B cell (primary cell): ENCODE results near the gene CLEC1A. TPM values are rescaled to one million over a fixed set of nuclear protein-coding genes. Genes with fewer than 3 reads are reported as not detected.

Experiments
- ATAC-seq: fragments of 200-7000 bp; cut with Tn5 transposase; one replicate; pipeline ENCODE4 v1.10.0; 2021; ENCODE audit warnings: low read depth, mild to moderate bottlenecking, moderate number of reproducible peaks, moderate library complexity
- CTCF ChIA-PET: fragments of 350-600 bp; sonication (Branson Sonifier 250); formaldehyde crosslinking; loops from one replicate; lab custom pipeline; 2021; ENCODE audit warnings: antibody characterized with exemption, inconsistent platforms; lab: Charles Lee
- POLR2A ChIA-PET: fragments of 350-600 bp; sonication (Branson Sonifier 250); formaldehyde crosslinking; loops from one replicate; lab custom pipeline; 2021; ENCODE audit warnings: antibody characterized with exemption; lab: Charles Lee
- DNase-seq: peaks from one replicate; pipeline ENCODE4 v3.0.0; 2013
- H2AFZ ChIP-seq: 2 replicates; pipeline ENCODE4 v1.6.1; 2012; ENCODE audit warnings: mild to moderate bottlenecking, low read depth, low read length; ENCODE audit not compliant: insufficient read depth, poor library complexity, severe bottlenecking
- H3K27ac ChIP-seq, 2 donors: 1 replicate in 1 of 2; 2 replicates in 1 of 2; pipeline ENCODE4 v1.5.1; 2012 to 2013; ENCODE audit warnings: low read length in 2 of 2, mild to moderate bottlenecking in 2 of 2, moderate library complexity in 1 of 2
- H3K27me3 ChIP-seq, 4 experiments: fragments of 200-600 bp in 1 of 4; sonication (generic) in 1 of 4; replicated peaks in 1 of 4; 1 replicate in 2 of 4; 2 replicates in 2 of 4; pipeline versions ENCODE4 v1.6.1 to v1.7.0; 2013 to 2016; ENCODE audit warnings: low read length in 3 of 4, mild to moderate bottlenecking in 2 of 4, mixed read lengths in 1 of 4, moderate library complexity in 1 of 4; ENCODE audit not compliant: insufficient read depth in 4 of 4, control insufficient read depth in 3 of 4; ENCODE audit errors: control extremely low read depth in 1 of 4
- H3K36me3 ChIP-seq, 2 experiments: replicated peaks in 1 of 2; 1 replicate in 1 of 2; 2 replicates in 1 of 2; pipeline versions ENCODE4 v1.6.1 to v1.7.1; 2013; ENCODE audit warnings: low read length in 1 of 2; ENCODE audit not compliant: insufficient read depth in 2 of 2, control insufficient read depth in 1 of 2; ENCODE audit errors: control extremely low read depth in 1 of 2, extremely low read depth in 1 of 2
- H3K4me1 ChIP-seq, 2 donors: fragments of 200-600 bp in 1 of 2; sonication (generic) in 1 of 2; 1 replicate in 1 of 2; 2 replicates in 1 of 2; pipeline versions ENCODE4 v1.5.1 to v1.6.1; 2013 to 2017; ENCODE audit warnings: low read length in 2 of 2; ENCODE audit not compliant: control insufficient read depth in 2 of 2, insufficient read depth in 2 of 2
- H3K4me2 ChIP-seq: replicated peaks from 2 replicates; pipeline ENCODE3; 2012; ENCODE audit warnings: mild to moderate bottlenecking, low read depth, low read length; ENCODE audit not compliant: poor library complexity, severe bottlenecking
- H3K4me3 ChIP-seq, 5 experiments: fragments of 200-600 bp in 1 of 5; sonication (generic) in 1 of 5; 1 replicate in 3 of 5; 2 replicates in 2 of 5; pipeline versions ENCODE4 v1.5.1 to v1.7.0; 2011 to 2016; ENCODE audit warnings: low read length in 4 of 5, mild to moderate bottlenecking in 4 of 5, low read depth in 2 of 5, control low read depth in 1 of 5, moderate library complexity in 1 of 5; ENCODE audit not compliant: insufficient read depth in 1 of 5; ENCODE audit errors: control extremely low read depth in 1 of 5, extremely low read depth in 1 of 5
- H3K79me2 ChIP-seq: fragments of 200-600 bp; sonication (generic); one replicate; pipeline ENCODE4 v1.6.0; 2016; ENCODE audit warnings: low read length; ENCODE audit not compliant: control insufficient read depth, insufficient read depth
- H3K9ac ChIP-seq: fragments of 200-600 bp; sonication (generic); 2 replicates; pipeline ENCODE4 v1.6.1; 2017; ENCODE audit warnings: mild to moderate bottlenecking, low read length, moderate library complexity
- H3K9me3 ChIP-seq, 3 donors: one replicate each; pipeline versions ENCODE4 v1.6.1 to v1.7.1; 2013; ENCODE audit warnings: low read length in 2 of 3; ENCODE audit not compliant: control insufficient read depth in 2 of 3, insufficient read depth in 1 of 3; ENCODE audit errors: control extremely low read depth in 1 of 3
- H4K20me1 ChIP-seq: 2 replicates; pipeline ENCODE4 v1.6.0; 2012; ENCODE audit warnings: mild to moderate bottlenecking, low read length; ENCODE audit not compliant: insufficient read depth, control insufficient read depth, poor library complexity, severe bottlenecking
- H3K27ac Mint-ChIP-seq: one replicate; pipeline ENCODE4 v1.8.0; 2021; ENCODE audit warnings: mixed read lengths
- H3K27me3 Mint-ChIP-seq: one replicate; pipeline ENCODE4 v1.8.0; 2021; ENCODE audit warnings: mixed read lengths
- H3K4me1 Mint-ChIP-seq: one replicate; pipeline ENCODE4 v1.8.0; 2021; ENCODE audit warnings: mixed read lengths
- H3K4me3 Mint-ChIP-seq: one replicate; pipeline ENCODE4 v1.8.0; 2021; ENCODE audit warnings: mixed read lengths
- H3K9me3 Mint-ChIP-seq: one replicate; pipeline ENCODE4 v1.8.0; 2022; ENCODE audit warnings: mixed read lengths; ENCODE audit not compliant: insufficient read depth
- CTCF ChIP-seq: fragments of 200-600 bp; IDR thresholded peaks from one replicate; pipeline ENCODE4 v1.8.0; 2022; ENCODE audit warnings: antibody characterized with exemption, mild to moderate bottlenecking
- EZH2 ChIP-seq: IDR thresholded peaks from 2 replicates; pipeline ENCODE4 v1.6.1; 2012; ENCODE audit warnings: borderline replicate concordance, low read depth, mild to moderate bottlenecking, moderate library complexity, low read length; ENCODE audit not compliant: insufficient read depth, poor library complexity, severe bottlenecking
- WGBS: methylation state at CpG from one replicate; pipeline ENCODE4 v1.1.5; 2013; ENCODE audit warnings: missing lambda C conversion rate; ENCODE audit not compliant: insufficient coverage; 5-methylcytosine and 5-hydroxymethylcytosine counted together
- intact Hi-C: fragments of 100-400 bp; cut with micrococcal nuclease; formaldehyde crosslinking; loops from one replicate; pipeline ENCODE4 v1.10.0; 2022
- polyA plus RNA-seq: library from polyadenylated mRNA; depleted of rRNA; stranded (reverse); fragments of >200 nt; gene quantifications from 2 replicates; pipeline ENCODE4 v1.2.3, GENCODE V29; 2012
- total RNA-seq, 2 donors: library from RNA; stranded (reverse); fragments of 120-200 nt in 1 of 2; gene quantifications; 1 replicate in 1 of 2; 2 replicates in 1 of 2; pipeline versions ENCODE4 v1.2.3 to v1.2.4, GENCODE V29; 2013 to 2022

CLEC1A gene
- total and polyA plus RNA-seq, 2 donors (not counting 1 experiment from before 2014, with no cell fraction given) = 0.10 TPM; not detected in 1

- H3K4me2 ChIP-seq = no peak overlapping the region
- TF ChIP-seq EZH2 (no peak), CTCF (no peak)
- POLR2A ChIA-PET = no interaction called here
- DNase-seq = no peak
- H3K9me3 Mint-ChIP-seq = no peaks in the 10 kb centered on the region
- H3K27ac Mint-ChIP-seq = no peak overlapping the region
- H3K4me1 Mint-ChIP-seq = peaks cover 2% of the 10 kb centered on the region
- no peak for ATAC-seq
- no peaks in the 10 kb centered on the region for H3K79me2 ChIP-seq
- no peak overlapping the region for H3K9ac ChIP-seq
- CTCF ChIA-PET = interaction anchor here (0.9 to 1.5 kb wide), 8 partner anchors 9 to 392 kb away, joined by 3 to 4 read pairs (median 3); no protein-coding TSS in a partner anchor
- H3K27ac ChIP-seq = no peak overlapping the region
- H2AFZ ChIP-seq = no peak overlapping the region
- H3K27me3 ChIP-seq = peaks cover 0 to 18% (median 5%) of the 10 kb centered on the region in 4 experiments
- no peaks in the 10 kb centered on the region for H3K4me1 ChIP-seq
- intact Hi-C loops = loop anchor here (5.0 kb wide), 1 partner anchor 811 kb away; no protein-coding TSS in a partner anchor
- no peaks in the 10 kb centered on the region for H4K20me1 ChIP-seq
- H3K36me3 ChIP-seq = no peaks in the 10 kb centered on the region
- peaks cover 0 to 6% (median 0%) of the 10 kb centered on the region in 3 donors for H3K9me3 ChIP-seq
- H3K4me3 ChIP-seq = no peak overlapping the region
- peaks cover 23% of the 10 kb centered on the region for H3K27me3 Mint-ChIP-seq
- WGBS = 0% methylated on average over 1 of the region's 1 CpG
- no peak overlapping the region for H3K4me3 Mint-ChIP-seq
Measured at GRCh38 chr12:10142976-10143589, 44.3 kb upstream of the CLEC1A start.

DNA sequence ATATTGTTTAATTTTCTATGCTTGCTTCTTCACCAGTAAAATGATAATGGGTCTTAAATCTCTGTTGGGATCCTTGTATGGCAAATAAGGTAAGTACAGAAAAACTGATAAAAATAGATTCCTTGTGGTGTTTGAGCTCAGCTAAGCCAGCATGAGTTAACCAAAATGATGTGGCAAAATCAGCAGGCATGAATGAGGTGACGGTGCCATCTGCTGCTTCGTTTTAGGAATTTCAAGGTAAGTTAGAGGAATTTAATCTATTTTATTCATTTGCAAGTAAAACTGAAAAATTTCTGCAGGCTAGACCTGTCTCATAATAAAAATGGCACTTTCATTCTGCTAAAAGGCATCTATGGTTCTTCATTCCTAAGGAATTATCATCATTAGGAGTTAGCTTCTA, 41.2 kb upstream of the CLEC1A start:
- H3K4me1 Mint-ChIP-seq = peaks cover 2% of the 10 kb centered on the region
- Histone ChIP-seq H2AFZ (no peak overlapping the region), H3K4me3 (no peak overlapping the region), H4K20me1 (no peaks in the 10 kb centered on the region), H3K4me2 (no peak overlapping the region), H3K79me2 (no peaks in the 10 kb centered on the region), H3K27ac (no peak overlapping the region), H3K27me3 (peaks cover 0 to 18% (median 9%) of the 10 kb centered on the region in 4 experiments), H3K36me3 (no peaks in the 10 kb centered on the region), H3K9me3 (no peaks in the 10 kb centered on the region), H3K4me1 (no peaks in the 10 kb centered on the region), H3K9ac (no peak overlapping the region)
- WGBS = no CpG with 5 or more reads among the region's 2 CpGs
- H3K27me3 Mint-ChIP-seq = peaks cover 38% of the 10 kb centered on the region
- ATAC-seq (no peak), DNase-seq (peak; percentile 63)
- intact Hi-C loops = loop anchor here (1.0 to 5.0 kb wide), 4 partner anchors 200 to 808 kb away; no protein-coding TSS in a partner anchor
- ChIA-PET CTCF (interaction anchor here (0.6 to 3.8 kb wide), 15 partner anchors 10 to 1366 kb away, joined by 3 to 21 read pairs (median 4); partner anchors contain the start of genes CLEC12B and CLEC7A), POLR2A (no interaction called here)
- no peaks in the 10 kb centered on the region for H3K9me3 Mint-ChIP-seq
- H3K4me3 Mint-ChIP-seq = no peak overlapping the region
- no peak for TF ChIP-seq EZH2
- TF ChIP-seq CTCF = peak; percentile 62
- no peak overlapping the region for H3K27ac Mint-ChIP-seq
